HG03060 (cell line): ENCODE data around the gene GTF2F2.

ENCODE experiments used
- ATAC-seq: cut with Tn5 transposase; IDR thresholded peaks from one replicate; pipeline ENCODE4 v1.9.1; 2021; ENCODE audit warnings: low read depth, moderate number of reproducible peaks; ENCODE audit not compliant: unreplicated experiment

GTF2F2 gene

DNA sequence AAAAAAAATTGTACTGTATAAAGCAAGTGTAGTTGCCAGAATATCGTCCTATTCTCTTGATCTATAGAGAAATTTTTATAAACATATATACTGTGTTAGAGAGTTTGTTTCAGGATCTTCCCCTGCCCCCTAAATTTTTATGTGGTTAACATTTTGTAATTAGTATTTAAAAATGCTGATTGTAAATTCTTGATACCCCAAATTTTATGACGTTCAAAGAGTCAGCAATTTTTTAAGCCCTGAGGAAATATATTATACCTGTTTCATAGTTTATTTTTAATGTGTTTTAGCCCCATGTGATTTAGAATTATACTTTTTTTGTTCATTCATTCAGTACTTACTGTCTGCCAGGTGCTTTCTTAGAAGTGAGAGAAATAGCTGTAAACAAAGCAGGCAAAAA, 87.8 kb downstream of the GTF2F2 start:
- no peak for ATAC-seq

DNA sequence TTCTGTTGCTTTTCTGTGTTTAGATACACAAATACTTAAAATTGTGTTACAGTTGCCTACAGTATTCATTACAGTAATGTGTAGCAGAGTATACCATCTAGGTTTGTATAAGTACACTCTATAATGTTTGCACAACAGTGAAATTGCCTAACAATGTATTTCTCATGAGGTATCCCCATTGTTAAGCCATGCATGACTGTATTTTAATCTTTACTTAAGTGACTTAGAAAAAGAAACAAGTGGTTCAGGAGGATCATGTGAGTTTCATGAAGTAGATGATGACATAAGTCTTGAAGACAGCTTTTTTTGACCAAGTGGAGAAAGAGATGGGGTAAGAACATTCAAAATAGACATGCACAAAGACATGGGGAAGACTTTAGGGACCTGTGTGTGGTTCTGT, 88.9 kb downstream of the GTF2F2 start:
- ATAC-seq, result no peak

DNA sequence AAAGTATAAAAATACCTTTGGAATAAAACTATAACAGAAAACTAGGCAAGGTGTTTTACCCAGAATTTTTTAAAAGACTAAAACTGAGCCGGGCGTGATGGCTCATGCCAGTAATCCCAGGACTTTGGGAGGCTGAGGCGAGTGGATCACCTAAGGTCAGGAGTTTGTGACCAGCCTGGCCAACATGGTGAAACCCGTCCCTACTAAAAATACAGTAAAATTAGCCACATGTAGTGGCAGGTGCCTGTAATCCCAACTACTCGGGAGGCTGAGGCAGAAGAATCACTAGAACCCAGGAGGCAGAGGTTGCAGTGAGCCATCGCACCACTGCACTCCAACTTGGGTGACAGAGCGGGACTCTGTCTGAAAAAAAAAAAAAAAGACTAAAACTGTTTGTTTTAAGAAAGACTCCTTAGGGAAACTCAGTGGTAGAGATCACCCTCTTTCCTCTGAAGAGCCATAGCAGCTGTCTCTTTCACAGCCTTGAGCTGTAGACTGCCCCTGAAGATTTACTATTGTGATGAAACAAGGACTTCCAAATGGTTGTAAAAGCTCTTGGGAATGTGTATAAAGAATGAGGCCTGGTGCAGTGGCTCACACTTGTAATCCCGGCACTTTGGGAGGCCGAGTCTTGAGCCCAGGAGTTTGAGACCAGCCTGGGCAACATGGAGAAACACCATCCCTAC, 95.2 kb downstream of the GTF2F2 start:
- no peak for ATAC-seq

DNA sequence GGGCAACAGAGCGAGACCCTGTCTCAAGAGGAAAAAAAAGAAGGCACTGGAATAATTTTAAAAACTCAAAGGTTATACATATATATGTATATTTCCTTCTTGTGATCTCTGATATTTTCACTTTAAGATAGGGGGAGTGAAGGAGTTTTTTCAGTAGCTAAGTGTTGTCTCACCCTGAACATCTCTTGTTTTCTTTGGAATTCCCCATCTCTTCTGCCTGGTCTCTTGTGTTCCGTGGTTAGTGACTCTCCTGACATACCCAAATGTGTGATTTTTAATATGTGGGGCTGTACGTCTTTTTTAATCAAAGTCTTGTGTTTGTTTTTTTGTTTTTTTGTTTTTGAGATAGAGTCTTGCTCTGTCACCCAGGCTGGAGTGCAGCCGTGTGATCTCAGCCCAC, 95.9 kb downstream of the GTF2F2 start:
- no peak for ATAC-seq

DNA sequence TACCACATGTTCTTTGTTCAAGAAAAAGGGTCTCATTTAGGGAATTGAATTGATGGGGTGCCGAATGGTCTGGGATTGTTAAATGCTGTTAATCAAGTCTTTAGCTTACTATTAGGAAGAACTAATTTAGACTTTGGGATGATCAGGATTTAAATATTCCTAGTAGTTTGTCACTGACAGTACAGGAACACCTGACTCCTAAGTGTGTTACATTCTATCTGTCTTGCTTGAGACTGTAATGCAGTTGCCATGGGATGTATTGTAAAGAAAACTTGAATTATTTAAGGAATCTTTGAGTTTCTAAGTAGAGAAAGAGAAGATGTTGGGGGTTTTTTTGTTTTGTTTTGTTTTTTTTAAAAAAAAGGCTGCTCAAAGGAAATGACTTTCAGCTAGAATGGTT, 98.4 kb downstream of the GTF2F2 start:
- no peak for ATAC-seq

DNA sequence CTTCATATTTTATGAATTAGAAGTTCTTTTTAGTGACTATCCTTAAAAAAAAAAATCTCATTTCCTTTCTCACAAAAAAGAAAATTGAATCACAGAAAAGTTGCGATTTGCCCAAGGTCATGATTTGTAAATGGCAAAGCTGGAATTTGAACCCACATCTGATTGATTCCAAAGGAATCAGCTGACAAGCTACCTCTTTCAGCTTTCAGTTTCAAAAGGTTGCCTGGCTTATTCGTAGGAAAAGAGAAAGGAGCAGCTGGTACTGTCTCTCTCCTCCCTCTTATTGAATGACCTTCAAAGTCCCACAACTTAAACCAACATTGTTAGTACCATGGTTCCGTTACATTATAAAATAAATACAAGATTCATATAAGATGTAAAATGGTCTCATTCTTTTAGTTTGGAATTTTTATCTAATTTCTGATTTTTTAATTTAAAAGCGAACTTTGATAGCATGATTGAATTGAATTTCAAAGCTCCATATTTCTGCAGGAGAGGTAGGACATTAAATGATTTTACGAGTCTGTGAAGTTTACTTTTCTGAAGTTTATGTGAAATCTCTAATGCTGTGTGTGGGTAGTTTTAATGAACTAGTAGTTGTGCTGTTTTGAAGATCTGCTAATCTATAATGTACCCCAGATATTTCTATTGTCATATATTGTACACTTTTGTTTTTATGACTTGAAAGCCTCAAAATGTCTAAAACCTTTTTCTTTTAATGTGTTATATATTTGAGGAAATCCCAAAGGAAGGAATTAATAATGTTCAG, 99.0 kb downstream of the GTF2F2 start:
- no peak for ATAC-seq

DNA sequence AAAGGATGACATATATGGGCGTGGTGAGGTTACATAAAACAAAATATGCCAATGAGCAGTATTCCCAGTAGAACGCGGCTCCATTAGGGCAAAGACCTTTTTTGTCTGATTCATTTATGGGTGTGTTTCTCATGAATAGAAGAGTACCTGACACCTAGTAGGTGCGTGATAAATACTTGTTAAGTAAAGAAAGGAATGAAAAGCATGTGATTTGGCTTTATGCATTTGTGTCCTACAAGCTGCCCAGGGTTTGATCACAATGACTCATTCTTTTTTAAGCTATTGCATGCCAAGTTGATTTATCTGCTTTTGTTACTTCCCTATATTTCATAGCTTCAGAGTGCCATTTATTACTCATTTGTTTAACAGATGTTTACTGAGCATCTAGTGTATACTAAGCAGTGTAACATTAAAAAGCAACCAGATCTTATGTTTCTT, 99.6 kb downstream of the GTF2F2 start:
- ATAC-seq, result no peak

DNA sequence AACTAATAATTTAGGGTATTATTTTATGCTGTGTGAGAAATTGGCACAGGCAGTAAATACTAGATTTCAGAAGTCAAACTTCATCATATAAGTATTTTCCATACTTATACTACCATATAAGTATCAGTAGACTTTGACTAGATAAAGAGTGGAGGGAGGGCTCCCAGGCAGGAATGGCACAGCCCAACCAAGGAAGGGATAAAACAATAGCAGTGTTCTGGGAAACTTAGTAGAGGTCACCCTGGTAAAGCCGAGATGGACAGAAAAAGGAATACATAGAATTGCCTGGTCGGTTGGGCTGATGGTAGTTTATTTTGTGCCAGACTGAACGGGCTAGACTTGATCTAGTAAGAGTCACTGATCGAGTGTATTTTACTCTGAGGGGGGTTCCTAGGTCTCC, 100.1 kb downstream of the GTF2F2 start:
- no peak for ATAC-seq

DNA sequence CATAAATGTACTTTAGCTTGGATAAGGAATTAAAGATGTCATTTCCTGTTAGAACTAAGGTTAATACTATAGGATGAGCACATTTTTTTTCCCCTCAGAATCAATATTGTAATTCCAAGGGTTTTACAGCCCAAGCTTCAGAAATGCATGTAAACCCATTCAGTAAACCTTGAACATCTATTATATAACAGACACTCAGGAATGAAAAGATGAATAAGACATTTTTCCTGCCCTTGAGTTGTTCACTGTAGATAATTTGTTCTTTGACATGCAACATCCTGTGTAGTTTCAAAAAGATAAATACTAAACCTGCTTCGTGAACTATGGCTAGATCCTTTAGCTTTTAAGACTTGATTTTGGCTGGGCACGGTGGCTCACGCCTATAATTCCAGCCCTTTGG, 102.2 kb downstream of the GTF2F2 start:
- ATAC-seq, result no peak

DNA sequence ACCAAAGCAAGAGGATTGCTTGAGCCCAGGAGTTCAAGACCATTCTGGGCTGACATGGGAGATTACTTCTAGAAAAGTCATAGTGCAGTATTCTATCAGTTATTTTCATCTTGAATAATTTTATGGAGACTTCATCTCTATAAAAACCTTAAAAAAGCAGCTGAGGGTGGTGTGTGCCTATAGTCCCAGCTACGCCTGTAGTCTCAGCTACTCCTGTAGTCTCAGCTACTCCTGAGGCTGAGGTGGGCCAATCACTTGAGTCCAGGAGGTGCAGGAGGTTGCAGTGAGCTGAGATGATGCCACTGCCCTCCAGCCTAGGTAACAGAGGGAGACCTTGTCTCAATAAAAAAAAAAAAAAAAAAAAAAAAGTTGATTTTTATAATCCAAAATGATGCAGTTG, 102.6 kb downstream of the GTF2F2 start:
- no peak for ATAC-seq

DNA sequence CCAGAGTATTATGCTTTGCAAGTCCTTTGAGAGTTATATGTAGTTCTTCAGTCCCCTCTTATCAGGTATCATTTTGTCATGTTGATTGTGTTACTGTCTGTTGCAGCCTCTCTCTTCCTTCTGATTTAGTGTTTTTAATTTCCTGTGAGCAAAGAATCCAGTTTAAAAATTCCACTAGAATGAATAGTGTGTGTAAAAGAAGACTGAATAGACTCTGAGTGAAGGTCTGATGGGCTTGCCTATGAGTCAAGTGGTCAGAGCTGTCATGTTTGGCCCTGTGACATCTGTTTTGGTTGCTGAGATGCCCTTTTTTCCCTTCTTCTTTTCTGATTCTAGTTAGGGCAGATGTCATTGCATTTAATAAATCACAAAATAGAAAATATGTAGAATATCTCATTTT, 103.9 kb downstream of the GTF2F2 start:
- ATAC-seq, result no peak

DNA sequence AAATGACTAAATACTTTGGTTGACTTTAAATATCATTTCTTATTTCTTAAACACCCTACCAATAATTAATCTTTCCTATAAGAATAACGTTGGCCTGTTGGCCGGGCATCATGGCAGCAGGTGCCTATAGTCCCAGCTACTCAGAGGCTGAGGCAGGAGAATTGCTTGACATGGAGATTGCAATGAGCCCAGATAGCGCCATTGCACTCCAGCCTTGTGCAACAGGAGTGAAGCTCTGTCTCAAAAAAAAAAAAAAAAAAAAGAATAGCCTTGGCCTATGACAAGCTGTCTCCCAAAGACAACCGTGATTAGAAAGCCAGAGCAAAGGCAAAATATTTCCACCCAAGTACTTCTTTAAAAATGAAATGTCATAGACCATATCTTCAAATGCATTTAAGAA, 105.1 kb downstream of the GTF2F2 start:
- ATAC-seq, result no peak

DNA sequence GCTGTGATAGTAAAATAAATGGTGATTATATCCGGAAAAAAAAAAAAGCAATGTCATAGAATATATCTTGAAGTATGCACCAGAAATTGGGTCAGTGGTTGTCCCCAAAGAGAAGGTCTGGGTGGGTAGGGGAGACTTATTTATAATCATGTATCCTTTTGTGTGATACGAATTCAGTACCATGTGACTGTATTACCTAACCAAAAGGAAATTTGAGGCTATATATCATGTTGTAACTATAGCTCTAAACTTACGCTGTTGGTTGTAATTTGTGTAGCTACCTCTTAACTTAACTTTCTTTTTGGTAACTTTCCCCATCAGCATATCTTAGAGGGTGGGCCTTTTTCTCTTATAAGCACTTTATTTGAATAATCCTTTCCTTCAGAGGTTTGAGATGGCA, 105.7 kb downstream of the GTF2F2 start:
- ATAC-seq, result no peak

DNA sequence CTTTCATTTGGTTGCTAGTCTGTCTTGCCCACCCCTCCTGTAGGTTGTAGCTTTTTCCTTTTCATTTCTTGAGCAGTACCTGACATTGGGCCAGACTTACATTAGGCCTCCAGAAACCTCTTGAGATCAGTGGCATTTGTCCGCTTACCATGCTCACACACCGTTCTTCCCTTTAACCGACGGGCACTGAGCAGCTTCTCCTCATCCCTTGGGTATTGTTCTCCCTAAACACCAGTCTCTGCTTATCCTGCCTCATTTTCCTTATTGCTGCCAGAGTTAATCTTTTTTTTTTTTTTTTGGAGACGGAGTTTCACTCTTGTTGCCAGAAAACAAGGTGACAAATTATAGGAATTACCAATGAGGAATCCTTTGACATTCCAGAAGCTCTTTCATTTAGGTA, 107.7 kb downstream of the GTF2F2 start:
- ATAC-seq, result no peak

DNA sequence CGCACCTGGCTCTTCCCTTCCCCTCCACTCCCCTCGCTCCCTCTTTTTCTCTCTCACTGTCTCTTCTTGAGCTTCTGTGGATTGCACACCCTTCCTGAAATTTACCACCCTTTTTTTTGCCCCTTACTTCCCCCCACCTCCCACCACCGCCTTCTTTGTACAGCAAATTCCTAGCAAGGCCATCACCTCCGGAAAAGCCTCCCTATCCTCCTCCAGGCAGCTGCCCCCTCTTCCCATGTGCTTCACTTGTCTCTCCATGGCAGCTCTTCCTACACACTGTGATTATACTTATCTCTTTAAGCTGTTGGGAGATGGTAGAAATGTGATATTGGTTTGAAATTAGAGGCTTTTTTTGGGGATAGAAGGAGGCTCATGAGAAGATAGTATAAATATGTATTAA, 108.9 kb downstream of the GTF2F2 start:
- ATAC-seq, result no peak

DNA sequence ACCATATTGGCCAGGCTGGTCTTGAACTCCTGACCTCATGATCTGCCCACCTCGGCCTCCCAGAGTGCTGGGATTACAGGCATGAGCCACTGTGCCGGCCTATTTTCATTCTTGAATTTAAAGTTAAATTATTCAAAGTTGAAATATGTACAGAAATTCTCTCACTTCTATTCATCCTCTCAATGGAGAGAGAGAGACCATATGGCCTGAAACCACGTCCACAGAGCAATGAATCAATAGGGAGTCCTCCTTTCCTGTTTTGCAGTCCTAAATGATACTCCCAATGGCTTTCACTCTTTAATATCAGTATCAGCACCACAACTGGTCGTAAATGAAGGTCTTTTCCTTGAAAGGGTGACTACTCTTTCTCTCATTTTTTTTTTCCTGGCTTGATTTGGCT, 111.0 kb downstream of the GTF2F2 start:
- no peak for ATAC-seq

DNA sequence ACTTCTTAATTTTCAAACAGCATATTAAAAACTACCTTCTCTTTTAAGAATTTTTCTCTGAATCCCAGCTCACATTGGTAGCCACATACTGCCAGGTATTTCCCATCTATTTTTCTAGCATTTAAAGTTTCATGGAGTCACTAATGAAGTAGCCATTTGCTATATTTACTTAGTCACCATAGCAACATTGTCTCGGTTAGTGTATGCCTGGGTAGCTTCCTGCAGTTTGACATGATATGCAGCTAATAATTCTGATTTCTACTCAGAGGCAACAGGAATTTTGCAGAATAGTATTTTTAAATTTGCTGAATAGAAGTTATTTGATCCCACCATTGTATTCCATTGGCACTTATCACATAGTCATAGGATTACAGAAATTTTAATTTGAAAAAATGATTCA, 111.4 kb downstream of the GTF2F2 start:
- no peak for ATAC-seq

DNA sequence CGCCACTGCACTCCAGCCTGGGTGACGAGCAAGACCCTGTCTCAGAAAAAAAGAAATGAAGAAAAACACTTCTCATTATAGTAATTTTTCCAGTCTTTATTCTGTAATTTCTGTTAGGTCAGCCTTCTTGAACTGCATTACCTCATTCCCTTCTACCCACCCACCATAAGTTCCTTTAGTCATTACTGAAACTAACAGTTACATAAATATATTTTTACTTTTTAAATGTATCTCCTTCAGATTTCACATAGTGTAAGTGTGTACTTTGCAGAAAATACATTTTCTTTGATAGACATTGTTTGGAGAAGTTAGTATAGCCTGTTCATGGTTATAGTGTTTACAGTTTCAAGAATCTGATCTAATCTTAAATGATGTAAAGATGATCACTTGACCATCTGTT, 112.3 kb downstream of the GTF2F2 start:
- ATAC-seq, result no peak

DNA sequence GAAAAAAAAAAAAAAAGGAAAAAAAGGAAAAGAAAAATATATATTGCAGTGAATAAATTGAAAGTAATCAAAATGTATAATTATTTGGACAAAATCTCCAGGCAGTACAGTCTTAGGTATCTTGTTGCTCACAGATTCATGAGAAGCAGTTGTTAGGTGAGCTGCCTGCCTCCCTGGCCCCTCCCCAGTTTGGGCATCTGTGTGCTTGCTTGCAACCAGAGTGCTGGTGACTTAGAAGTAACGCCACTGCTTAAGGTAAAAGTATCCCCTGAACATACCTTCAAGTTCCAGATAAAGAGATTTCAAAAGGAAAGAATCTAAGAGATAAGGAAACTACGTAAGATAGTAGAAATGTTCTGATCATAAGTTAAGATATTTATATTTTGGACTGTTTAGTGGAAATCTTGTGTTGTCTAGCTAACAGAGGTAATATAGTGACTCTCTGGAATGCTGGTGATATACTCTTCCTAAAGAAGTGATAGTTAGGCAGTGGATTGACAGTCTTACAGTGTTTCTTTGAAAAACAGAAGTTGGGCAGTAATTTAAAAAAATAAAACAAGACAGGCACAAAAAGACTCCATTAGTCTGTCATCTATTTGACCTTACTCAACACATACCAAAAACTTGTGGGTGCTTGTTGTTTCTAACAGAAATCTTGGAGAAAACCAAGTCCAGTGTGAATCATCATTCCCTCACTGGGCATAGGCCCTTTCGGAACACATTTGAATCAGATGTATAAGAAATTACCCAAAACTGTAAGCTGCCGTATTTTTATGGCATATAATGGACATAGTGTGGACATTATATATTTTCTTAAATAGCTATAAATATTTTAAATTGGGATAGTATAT, 118.9 kb downstream of the GTF2F2 start:
- ATAC-seq, result no peak

DNA sequence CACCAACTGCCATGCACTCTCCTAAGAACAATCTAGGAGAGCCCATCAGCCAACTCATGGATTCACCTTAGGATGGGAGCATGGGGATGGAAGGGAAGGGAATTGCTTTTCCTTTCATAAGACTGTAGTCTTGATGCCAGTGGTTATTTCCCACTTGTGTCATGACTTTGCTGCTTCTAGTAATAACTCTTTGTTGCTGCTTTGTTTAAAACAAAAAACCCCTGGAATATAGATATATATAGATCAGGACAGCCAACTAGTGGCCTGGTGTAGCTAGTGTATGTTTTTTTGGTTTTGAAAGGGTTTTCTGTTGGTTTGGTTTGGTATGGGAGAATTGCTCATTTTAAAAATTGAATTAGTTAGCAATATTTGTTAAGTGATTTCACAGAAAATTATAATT, 119.8 kb downstream of the GTF2F2 start:
- ATAC-seq, result no peak

DNA sequence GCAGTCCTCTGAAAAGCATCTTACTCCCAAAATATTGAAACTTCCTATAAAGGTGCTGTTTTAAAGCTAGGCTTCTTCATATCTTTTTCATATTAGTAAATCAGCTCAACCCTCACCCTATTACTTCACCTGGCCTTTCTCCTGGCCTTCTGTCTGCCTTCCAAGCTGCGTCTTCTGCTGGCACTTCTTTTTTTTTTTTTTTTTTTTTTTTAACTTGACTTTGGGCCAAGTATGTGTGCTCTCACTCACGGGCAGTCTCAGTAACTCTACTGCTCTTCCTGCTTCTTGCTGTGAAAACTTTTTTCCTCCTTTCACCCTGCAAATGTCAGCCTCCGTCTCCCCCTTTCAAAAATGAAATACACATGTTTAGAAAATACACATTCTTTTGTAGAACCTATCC, 121.8 kb downstream of the GTF2F2 start:
- no peak for ATAC-seq
